K562 (cell line): Measurements from ENCODE around the gene MAPK8IP1. TPM values are rescaled to one million over a fixed set of nuclear protein-coding genes. Genes with fewer than 3 reads are reported as not detected.

Experiments used
- CREM ChIP-seq: IDR thresholded peaks from 2 replicates; pipeline ENCODE4 v1.6.1; 2014; ENCODE audit warnings: antibody characterized with exemption, low read depth
- ESRRA ChIP-seq: fragments of 450-650 bp; IDR thresholded peaks from 2 replicates; pipeline ENCODE4 v1.6.1; 2014; ENCODE audit warnings: low read depth, mild to moderate bottlenecking, moderate library complexity, borderline replicate concordance
- TFAP4 ChIP-seq: sonication (generic); formaldehyde crosslinking; IDR thresholded peaks from 2 replicates; pipeline ENCODE4 v1.8.0; 2022; ENCODE audit warnings: missing genetic modification reagents, mild to moderate bottlenecking, moderate library complexity, borderline replicate concordance
- polyA plus RNA-seq, 8 experiments: library from polyadenylated mRNA; depleted of rRNA in 4 of 8; stranded (reverse) in 5 of 8; unstranded in 3 of 8; fragments of >200 nt; fragmentation: Nextera tagmentation in 2 of 8; fragmentation: Illumina TruSeq in 1 of 8; extraction: Ambion mirVana in 2 of 8; extraction: Trizol in 1 of 8; gene quantifications; 2 replicates each; pipeline versions ENCODE4 v1.2.1 to v1.2.3, GENCODE V29; 2011 to 2014; ENCODE audit warnings: inconsistent platforms in 1 of 8, missing spikeins in 1 of 8
- total RNA-seq, 7 experiments: library from RNA; depleted of rRNA in 6 of 7; stranded (reverse); fragments of >200 nt in 6 of 7; fragmentation: Illumina TruSeq in 2 of 7; extraction: Trizol in 2 of 7; gene quantifications; 2 replicates each; pipeline versions ENCODE4 v1.2.1 to v1.2.3, GENCODE V29; 2011 to 2021; ENCODE audit warnings: low replicate concordance in 1 of 7
- TF ChIP-seq, protein P1 (sequence below): fragments of 150-350 bp; conservative IDR thresholded peaks from 2 replicates; pipeline ENCODE4 v1.6.1; 2014; ENCODE audit warnings: low read length

Gene MAPK8IP1
- total and polyA plus RNA-seq, 9 of the 15 experiments (the other 6 are each of a cell fraction or from before 2014, with no cell fraction given): 0.13 to 6.9 (median 2.5) TPM

DNA sequence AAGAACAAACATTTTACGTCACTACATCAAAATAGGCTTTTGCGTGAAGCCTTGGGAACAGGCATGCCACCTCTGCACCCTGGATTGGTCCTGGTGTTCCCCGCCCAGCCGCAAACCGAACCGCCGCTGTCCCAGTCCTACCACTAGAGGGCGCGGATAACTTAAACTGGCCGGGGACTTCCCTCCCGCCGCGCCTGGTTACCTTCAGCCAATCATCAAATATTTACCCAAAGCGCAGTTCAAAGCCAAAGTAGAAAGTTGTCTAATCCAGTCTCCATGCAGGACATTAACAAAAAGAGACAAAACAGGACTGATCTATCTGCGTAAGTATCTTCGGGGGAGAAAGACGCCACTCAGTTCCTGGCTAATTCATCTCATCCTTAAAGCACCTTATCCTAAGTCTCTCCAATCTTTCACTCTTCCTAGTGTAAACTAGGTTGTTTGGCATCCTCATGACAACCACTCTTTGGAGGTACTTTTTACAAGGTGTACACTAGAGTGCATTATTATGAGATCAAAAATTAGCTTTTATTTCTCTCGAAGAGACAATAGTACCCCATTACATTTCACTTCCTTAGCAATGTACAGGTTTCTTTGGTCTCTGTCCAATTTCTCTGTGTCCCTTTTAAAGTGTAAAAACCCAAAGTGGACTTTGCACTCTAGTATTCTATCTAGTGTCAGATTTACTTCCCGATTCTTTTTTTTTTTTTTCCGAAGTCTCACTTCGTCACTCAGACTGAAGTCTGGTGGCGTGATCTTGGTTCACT is 42.1 kb upstream of the MAPK8IP1 start (continued):
- peak; percentile 61; the same call in 1 of the 2 replicates for TF ChIP-seq TFAP4 (CRISPR knock-in tag)
- TF ChIP-seq, protein P1, sequence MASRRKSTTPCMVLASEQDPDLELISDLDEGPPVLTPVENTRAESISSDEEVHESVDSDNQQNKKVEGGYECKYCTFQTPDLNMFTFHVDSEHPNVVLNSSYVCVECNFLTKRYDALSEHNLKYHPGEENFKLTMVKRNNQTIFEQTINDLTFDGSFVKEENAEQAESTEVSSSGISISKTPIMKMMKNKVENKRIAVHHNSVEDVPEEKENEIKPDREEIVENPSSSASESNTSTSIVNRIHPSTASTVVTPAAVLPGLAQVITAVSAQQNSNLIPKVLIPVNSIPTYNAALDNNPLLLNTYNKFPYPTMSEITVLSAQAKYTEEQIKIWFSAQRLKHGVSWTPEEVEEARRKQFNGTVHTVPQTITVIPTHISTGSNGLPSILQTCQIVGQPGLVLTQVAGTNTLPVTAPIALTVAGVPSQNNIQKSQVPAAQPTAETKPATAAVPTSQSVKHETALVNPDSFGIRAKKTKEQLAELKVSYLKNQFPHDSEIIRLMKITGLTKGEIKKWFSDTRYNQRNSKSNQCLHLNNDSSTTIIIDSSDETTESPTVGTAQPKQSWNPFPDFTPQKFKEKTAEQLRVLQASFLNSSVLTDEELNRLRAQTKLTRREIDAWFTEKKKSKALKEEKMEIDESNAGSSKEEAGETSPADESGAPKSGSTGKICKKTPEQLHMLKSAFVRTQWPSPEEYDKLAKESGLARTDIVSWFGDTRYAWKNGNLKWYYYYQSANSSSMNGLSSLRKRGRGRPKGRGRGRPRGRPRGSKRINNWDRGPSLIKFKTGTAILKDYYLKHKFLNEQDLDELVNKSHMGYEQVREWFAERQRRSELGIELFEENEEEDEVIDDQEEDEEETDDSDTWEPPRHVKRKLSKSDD: peak; percentile 86; the same call in 1 of the 2 replicates
- peak; percentile 45; the same call in 1 of the 2 replicates for TF ChIP-seq CREM
- TF ChIP-seq ESRRA: peak; percentile 38; the same call in 1 of the 2 replicates
